ENCODE measurements around the gene LYZL1.

The LYZL1 gene

DNA sequence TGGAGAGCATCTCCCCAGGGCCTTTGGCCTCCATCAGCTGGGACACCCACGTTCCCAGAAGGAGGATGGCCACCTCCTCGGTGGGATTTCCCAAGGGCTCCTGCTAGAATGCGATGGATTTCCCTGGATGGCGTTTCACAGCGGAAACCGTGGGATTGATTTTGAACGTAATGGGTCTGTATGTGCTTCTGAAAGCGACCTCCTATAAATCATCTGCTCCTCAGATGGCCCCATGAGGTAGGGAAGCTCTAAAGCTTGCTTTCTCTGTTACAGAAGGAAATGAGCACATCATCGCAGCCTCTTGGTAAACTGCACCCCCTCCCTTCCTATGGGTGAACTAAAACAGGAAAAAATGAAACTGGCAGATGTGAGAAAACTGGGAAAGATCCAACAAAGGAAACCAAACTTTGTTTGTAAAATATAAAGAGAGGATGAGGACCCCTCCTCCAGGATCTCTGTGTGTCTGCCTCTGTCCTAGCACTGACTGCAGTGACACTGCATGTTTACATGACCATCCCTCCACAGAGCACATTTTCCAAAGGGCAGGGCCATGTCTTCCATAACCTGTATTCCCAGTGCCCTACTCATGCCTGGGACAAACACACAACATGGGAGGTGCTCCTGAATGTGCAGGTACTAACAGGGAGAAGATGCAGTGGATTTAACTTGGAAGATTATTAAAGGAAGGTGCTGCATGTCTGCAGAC is 57.6 kb downstream of the LYZL1 start:
- Histone ChIP-seq H3K27ac (ENCODE audit: low read depth, low read length, poor library complexity, severe bottlenecking) (no peak overlapping the region), H3K27me3 (ENCODE audit: insufficient read depth, low read length) (no peaks in the 10 kb centered on the region), H3K36me3 (ENCODE audit: insufficient read depth, low read length) (no peaks in the 10 kb centered on the region), H4K20me1 (ENCODE audit: insufficient read depth, low read length) (no peaks in the 10 kb centered on the region), H3K9ac (ENCODE audit: low read length) (no peak overlapping the region), H3K9me2 (ENCODE audit: low read depth, low read length) (no peaks in the 10 kb centered on the region), H3K4me1 (ENCODE audit: insufficient read depth, low read length, severe bottlenecking) (no peaks in the 10 kb centered on the region), H3K79me2 (ENCODE audit: insufficient read depth, low read length) (no peaks in the 10 kb centered on the region), H3F3A (ENCODE audit: insufficient read depth, low read length) (no peaks in the 10 kb centered on the region), H3K4me3 (ENCODE audit: low read depth, low read length, poor library complexity, severe bottlenecking) (no peak overlapping the region), H2AFZ (ENCODE audit: low read length) (no peak overlapping the region), H3K4me2 (ENCODE audit: low read length) (no peak overlapping the region), H3K9me3 (ENCODE audit: low read length) (0 out of 2 replicates have a peak, but pooled peaks cover 5% of the 10 kb centered on the region)
- TF ChIP-seq, protein P1, sequence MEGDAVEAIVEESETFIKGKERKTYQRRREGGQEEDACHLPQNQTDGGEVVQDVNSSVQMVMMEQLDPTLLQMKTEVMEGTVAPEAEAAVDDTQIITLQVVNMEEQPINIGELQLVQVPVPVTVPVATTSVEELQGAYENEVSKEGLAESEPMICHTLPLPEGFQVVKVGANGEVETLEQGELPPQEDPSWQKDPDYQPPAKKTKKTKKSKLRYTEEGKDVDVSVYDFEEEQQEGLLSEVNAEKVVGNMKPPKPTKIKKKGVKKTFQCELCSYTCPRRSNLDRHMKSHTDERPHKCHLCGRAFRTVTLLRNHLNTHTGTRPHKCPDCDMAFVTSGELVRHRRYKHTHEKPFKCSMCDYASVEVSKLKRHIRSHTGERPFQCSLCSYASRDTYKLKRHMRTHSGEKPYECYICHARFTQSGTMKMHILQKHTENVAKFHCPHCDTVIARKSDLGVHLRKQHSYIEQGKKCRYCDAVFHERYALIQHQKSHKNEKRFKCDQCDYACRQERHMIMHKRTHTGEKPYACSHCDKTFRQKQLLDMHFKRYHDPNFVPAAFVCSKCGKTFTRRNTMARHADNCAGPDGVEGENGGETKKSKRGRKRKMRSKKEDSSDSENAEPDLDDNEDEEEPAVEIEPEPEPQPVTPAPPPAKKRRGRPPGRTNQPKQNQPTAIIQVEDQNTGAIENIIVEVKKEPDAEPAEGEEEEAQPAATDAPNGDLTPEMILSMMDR (IDR thresholded peaks at IDR 0.05; ENCODE audit: low read length) = no peak
- no peak for TF ChIP-seq EZH2 (IDR thresholded peaks at IDR 0.05; ENCODE audit: borderline replicate concordance, low read length)

DNA sequence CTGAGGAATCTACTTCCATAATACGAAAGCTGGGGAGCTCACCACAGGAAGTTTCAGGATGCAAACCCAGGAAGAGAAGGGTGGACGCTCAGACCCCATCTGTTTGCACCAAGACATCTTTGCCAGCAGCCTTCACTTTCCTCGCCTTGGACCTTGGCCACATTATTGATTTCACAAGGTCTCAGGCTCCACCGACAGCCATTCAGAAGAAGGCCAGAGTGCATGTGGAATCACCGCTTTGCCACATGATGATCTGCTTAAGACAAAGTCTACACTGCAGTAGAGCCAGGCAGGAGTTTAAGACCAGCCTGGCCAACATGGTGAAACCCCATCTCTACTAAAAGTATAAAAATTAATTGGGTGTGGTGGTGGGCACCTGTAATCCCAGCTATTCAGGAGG is 60.0 kb downstream of the LYZL1 start:
- no peaks in the 10 kb centered on the region for H3K79me2 ChIP-seq (ENCODE audit: insufficient read depth, low read length)
- TF ChIP-seq EZH2 (IDR thresholded peaks at IDR 0.05; ENCODE audit: borderline replicate concordance, low read length) = no peak
- no peak overlapping the region for H3K9ac ChIP-seq (ENCODE audit: low read length)
- H4K20me1 ChIP-seq (ENCODE audit: insufficient read depth, low read length) = no peaks in the 10 kb centered on the region
- no peaks in the 10 kb centered on the region for H3K9me3 ChIP-seq (ENCODE audit: low read length)
- no peaks in the 10 kb centered on the region for H3K4me1 ChIP-seq (ENCODE audit: insufficient read depth, low read length, severe bottlenecking)
- H3K27ac ChIP-seq (ENCODE audit: low read depth, low read length, poor library complexity, severe bottlenecking) = no peak overlapping the region
- no peaks in the 10 kb centered on the region for H3K9me2 ChIP-seq (ENCODE audit: low read depth, low read length)
- H3K27me3 ChIP-seq (ENCODE audit: insufficient read depth, low read length) = no peaks in the 10 kb centered on the region
- no peak overlapping the region for H3K4me3 ChIP-seq (ENCODE audit: low read depth, low read length, poor library complexity, severe bottlenecking)
- H2AFZ ChIP-seq (ENCODE audit: low read length) = no peak overlapping the region
- no peak overlapping the region for H3K4me2 ChIP-seq (ENCODE audit: low read length)
- H3K36me3 ChIP-seq (ENCODE audit: insufficient read depth, low read length) = no peaks in the 10 kb centered on the region
- no peaks in the 10 kb centered on the region for H3F3A ChIP-seq (ENCODE audit: insufficient read depth, low read length)

DNA sequence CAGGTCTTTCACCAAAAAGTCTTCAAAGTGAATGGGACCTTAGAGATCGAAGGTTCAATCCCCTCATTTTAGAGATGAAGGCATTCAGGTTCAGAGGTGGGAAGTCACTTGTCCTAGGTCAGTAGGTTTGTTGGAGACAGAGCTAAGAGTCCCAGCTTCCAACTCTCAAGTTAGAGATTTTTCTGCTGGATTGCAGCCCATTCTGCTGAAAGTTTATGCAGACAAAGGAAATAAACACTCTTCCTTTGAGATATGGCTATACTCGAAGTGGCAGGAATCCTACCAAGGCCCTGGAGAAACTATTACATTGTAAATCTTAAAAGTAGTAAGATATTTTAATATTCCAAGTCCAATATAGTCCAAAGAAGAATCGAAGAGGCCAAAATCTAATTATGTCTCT is 64.4 kb downstream of the LYZL1 start:
- Histone ChIP-seq H3K9me3 (ENCODE audit: low read length) (no peaks in the 10 kb centered on the region), H3K4me3 (ENCODE audit: low read depth, low read length, poor library complexity, severe bottlenecking) (no peak overlapping the region), H3K9ac (ENCODE audit: low read length) (no peak overlapping the region), H4K20me1 (ENCODE audit: insufficient read depth, low read length) (no peaks in the 10 kb centered on the region), H3K4me2 (ENCODE audit: low read length) (no peak overlapping the region), H3K36me3 (ENCODE audit: insufficient read depth, low read length) (no peaks in the 10 kb centered on the region), H2AFZ (ENCODE audit: low read length) (no peak overlapping the region), H3K27me3 (ENCODE audit: insufficient read depth, low read length) (no peaks in the 10 kb centered on the region), H3K27ac (ENCODE audit: low read depth, low read length, poor library complexity, severe bottlenecking) (no peak overlapping the region), H3K4me1 (ENCODE audit: insufficient read depth, low read length, severe bottlenecking) (no peaks in the 10 kb centered on the region), H3K9me2 (ENCODE audit: low read depth, low read length) (no peaks in the 10 kb centered on the region), H3K79me2 (ENCODE audit: insufficient read depth, low read length) (no peaks in the 10 kb centered on the region), H3F3A (ENCODE audit: insufficient read depth, low read length) (no peaks in the 10 kb centered on the region)
- TF ChIP-seq, protein P1 (IDR thresholded peaks at IDR 0.05; ENCODE audit: low read length) = no peak
- no peak for TF ChIP-seq EZH2 (IDR thresholded peaks at IDR 0.05; ENCODE audit: borderline replicate concordance, low read length)
